ENCODE measurements around the gene S100B. TPM values are rescaled to one million over a fixed set of nuclear protein-coding genes. Genes with fewer than 3 reads are reported as not detected.
A peak's percentile ranks its signal among the peaks of the same experiment; 100 is the strongest.

S100B gene
- total and polyA plus RNA-seq, 9 of the 15 experiments (the other 6 are each of a cell fraction or from before 2014, with no cell fraction given): not detected

GRCh38 chr21:46637952-46638746 lies 33.3 kb upstream of the S100B start (continued):
- TF ChIP-seq GMEB1 (CRISPR knock-in tag; IDR thresholded peaks at IDR 0.05) (peak; percentile 13; the same call in 1 of the 2 replicates), ZNF318 (IDR thresholded peaks at IDR 0.05; ENCODE audit: borderline replicate concordance in 1 of 2, low read depth in 1 of 2) (peak in 1 of 2 experiments; percentile 21; a peak in 1 of 4 replicates), ZNF589 (CRISPR knock-in tag; IDR thresholded peaks at IDR 0.05; ENCODE audit: low read depth) (0 out of 2 replicates have a peak, but pooled peaks have one; percentile 41), CAMTA2 (CRISPR knock-in tag; conservative IDR thresholded peaks at IDR 0.05) (no peak), DMBX1 (CRISPR knock-in tag; IDR thresholded peaks at IDR 0.05; ENCODE audit: borderline replicate concordance) (0 out of 2 replicates have a peak, but pooled peaks have one; percentile 30), ATF4 (CRISPR knock-in tag; IDR thresholded peaks at IDR 0.05) (peak; percentile 62; the same call in 1 of the 2 replicates), PHTF2 (CRISPR knock-in tag; IDR thresholded peaks at IDR 0.05) (0 out of 2 replicates have a peak, but pooled peaks have one; percentile 49), SMARCC2 (IDR thresholded peaks at IDR 0.05; ENCODE audit: low read depth) (peak; percentile 29; the same call in 1 of the 2 replicates), PHB2 (IDR thresholded peaks at IDR 0.05; ENCODE audit: low read depth) (no peak), RAD21 (CRISPR knock-in tag; conservative IDR thresholded peaks at IDR 0.05 in 1 of 2, IDR thresholded peaks at IDR 0.05 in 1 of 2) (0 out of 4 replicates have a peak, but pooled peaks of 1 of the 2 experiments have one; percentile 12), MAFK (IDR thresholded peaks at IDR 0.05; ENCODE audit: low read length) (peak; percentile 78)
- TF ChIP-seq, protein P1, sequence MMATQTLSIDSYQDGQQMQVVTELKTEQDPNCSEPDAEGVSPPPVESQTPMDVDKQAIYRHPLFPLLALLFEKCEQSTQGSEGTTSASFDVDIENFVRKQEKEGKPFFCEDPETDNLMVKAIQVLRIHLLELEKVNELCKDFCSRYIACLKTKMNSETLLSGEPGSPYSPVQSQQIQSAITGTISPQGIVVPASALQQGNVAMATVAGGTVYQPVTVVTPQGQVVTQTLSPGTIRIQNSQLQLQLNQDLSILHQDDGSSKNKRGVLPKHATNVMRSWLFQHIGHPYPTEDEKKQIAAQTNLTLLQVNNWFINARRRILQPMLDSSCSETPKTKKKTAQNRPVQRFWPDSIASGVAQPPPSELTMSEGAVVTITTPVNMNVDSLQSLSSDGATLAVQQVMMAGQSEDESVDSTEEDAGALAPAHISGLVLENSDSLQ (IDR thresholded peaks at IDR 0.05): peak; percentile 64
- TF ChIP-seq, protein P2, sequence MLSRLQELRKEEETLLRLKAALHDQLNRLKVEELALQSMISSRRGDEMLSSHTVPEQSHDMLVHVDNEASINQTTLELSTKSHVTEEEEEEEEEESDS (CRISPR knock-in tag; IDR thresholded peaks at IDR 0.05): no peak

Data from K562 (cell line).